Natural killer cell (primary cell): ENCODE results near the gene FBXO48. TPM values are rescaled to one million over a fixed set of nuclear protein-coding genes. Genes with fewer than 3 reads are reported as not detected.

Source experiments
- ATAC-seq, 3 donors: fragments of 150-1000 bp in 2 of 3; fragments of 200-7000 bp in 1 of 3; cut with Tn5 transposase; 1 replicate in 1 of 3; 2 replicates in 2 of 3; pipeline ENCODE4 v1.10.0; 2021; ENCODE audit warnings: mild to moderate bottlenecking in 2 of 3, moderate library complexity in 2 of 3
- DNase-seq, 2 donors: peaks; one replicate each; pipeline versions ENCODE4 v3.0.0 to v3.0.0-alpha.2; 2013 to 2021; ENCODE audit warnings: mixed read lengths in 1 of 2
- H3K27ac ChIP-seq: one replicate; pipeline ENCODE4 v1.5.1; 2013; ENCODE audit warnings: mild to moderate bottlenecking, low read length
- H3K27me3 ChIP-seq: one replicate; pipeline ENCODE4 v1.6.1; 2013; ENCODE audit warnings: low read length; ENCODE audit not compliant: control insufficient read depth, insufficient read depth
- H3K36me3 ChIP-seq: one replicate; pipeline ENCODE4 v1.6.1; 2013; ENCODE audit warnings: low read length; ENCODE audit not compliant: control insufficient read depth, insufficient read depth
- H3K4me1 ChIP-seq: one replicate; pipeline ENCODE4 v1.6.1; 2013; ENCODE audit warnings: low read length; ENCODE audit not compliant: control insufficient read depth, insufficient read depth
- H3K4me3 ChIP-seq: one replicate; pipeline ENCODE4 v1.5.1; 2013; ENCODE audit warnings: low read length
- H3K9me3 ChIP-seq: one replicate; pipeline ENCODE4 v1.6.1; 2013; ENCODE audit warnings: low read length; ENCODE audit not compliant: control insufficient read depth, insufficient read depth
- H3K27ac Mint-ChIP-seq, 2 donors: one replicate each; pipeline ENCODE4 v1.8.0; 2022; ENCODE audit warnings: mild to moderate bottlenecking in 2 of 2, mixed read lengths in 2 of 2, moderate library complexity in 1 of 2
- H3K27me3 Mint-ChIP-seq, 2 donors: one replicate each; pipeline ENCODE4 v1.8.0; 2022; ENCODE audit warnings: low read depth in 2 of 2, mixed read lengths in 2 of 2
- H3K36me3 Mint-ChIP-seq: one replicate; pipeline ENCODE4 v1.8.0; 2022; ENCODE audit warnings: mixed read lengths
- H3K4me1 Mint-ChIP-seq, 2 donors: one replicate each; pipeline ENCODE4 v1.8.0; 2022; ENCODE audit warnings: mixed read lengths in 2 of 2
- H3K4me3 Mint-ChIP-seq: one replicate; pipeline ENCODE4 v1.8.0; 2022; ENCODE audit warnings: mild to moderate bottlenecking, moderate library complexity, mixed read lengths
- H3K9me3 Mint-ChIP-seq, 2 donors: one replicate each; pipeline ENCODE4 v1.8.0; 2022; ENCODE audit warnings: mixed read lengths in 2 of 2
- WGBS: methylation state at CpG from one replicate; pipeline ENCODE4 v1.1.7; 2013; ENCODE audit warnings: missing lambda C conversion rate; ENCODE audit not compliant: insufficient coverage; 5-methylcytosine and 5-hydroxymethylcytosine counted together
- intact Hi-C: fragments of 100-400 bp; cut with micrococcal nuclease; formaldehyde crosslinking; loops from one replicate; pipeline ENCODE4 v1.14.2; 2022
- total RNA-seq, 4 donors: library from RNA; stranded (reverse); fragments of 120-200 nt in 1 of 4; gene quantifications; one replicate each; pipeline versions ENCODE4 v1.2.3 to v1.2.4, GENCODE V29; 2013 to 2022
- TF ChIP-seq, protein P1 (sequence below): fragments of 200-600 bp; IDR thresholded peaks from one replicate; pipeline ENCODE4 v1.8.0; 2022; ENCODE audit warnings: antibody characterized with exemption

The FBXO48 gene
- total RNA-seq, 3 donors from 2014 or later (not counting 1 experiment from before 2014, with no cell fraction given) = 0.96 to 1.3 (median 1.1) TPM

DNA sequence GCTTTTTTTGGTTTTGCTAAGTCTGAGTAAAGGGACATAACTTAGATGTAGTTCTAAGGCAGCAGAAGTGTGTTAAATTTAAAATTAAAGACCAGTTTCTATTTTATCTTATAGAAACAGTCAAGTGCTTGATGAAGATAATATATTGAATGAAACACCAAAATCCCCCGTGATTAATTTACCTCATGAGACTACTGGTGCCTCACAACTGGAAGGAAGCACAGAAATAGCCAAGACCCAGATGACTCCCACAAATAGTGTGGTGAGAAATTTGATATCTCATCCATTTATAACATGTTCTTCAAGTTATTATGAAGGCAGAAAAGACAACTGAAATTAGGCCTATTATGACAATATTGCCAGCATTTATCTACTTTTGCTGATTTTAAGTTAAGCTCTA is 45.9 kb upstream of the FBXO48 start:
- H3K9me3 ChIP-seq = no peaks in the 10 kb centered on the region
- WGBS = no CpG with 5 or more reads among the region's 1 CpG
- H3K4me1 ChIP-seq = no peaks in the 10 kb centered on the region
- H3K4me3 ChIP-seq = no peak overlapping the region
- H3K9me3 Mint-ChIP-seq = peaks cover 0 to 4% of the 10 kb centered on the region in 2 donors
- no peak for ATAC-seq
- intact Hi-C loops = loop anchor here (10.0 kb wide), 1 partner anchor 148 kb away; the partner anchor contains the start of gene PLEK
- H3K4me1 Mint-ChIP-seq = no peaks in the 10 kb centered on the region
- H3K4me3 Mint-ChIP-seq = no peak overlapping the region
- TF ChIP-seq, protein P1, sequence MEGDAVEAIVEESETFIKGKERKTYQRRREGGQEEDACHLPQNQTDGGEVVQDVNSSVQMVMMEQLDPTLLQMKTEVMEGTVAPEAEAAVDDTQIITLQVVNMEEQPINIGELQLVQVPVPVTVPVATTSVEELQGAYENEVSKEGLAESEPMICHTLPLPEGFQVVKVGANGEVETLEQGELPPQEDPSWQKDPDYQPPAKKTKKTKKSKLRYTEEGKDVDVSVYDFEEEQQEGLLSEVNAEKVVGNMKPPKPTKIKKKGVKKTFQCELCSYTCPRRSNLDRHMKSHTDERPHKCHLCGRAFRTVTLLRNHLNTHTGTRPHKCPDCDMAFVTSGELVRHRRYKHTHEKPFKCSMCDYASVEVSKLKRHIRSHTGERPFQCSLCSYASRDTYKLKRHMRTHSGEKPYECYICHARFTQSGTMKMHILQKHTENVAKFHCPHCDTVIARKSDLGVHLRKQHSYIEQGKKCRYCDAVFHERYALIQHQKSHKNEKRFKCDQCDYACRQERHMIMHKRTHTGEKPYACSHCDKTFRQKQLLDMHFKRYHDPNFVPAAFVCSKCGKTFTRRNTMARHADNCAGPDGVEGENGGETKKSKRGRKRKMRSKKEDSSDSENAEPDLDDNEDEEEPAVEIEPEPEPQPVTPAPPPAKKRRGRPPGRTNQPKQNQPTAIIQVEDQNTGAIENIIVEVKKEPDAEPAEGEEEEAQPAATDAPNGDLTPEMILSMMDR = no peak
- H3K27me3 ChIP-seq = no peaks in the 10 kb centered on the region
- no peak overlapping the region for H3K27ac Mint-ChIP-seq
- H3K36me3 ChIP-seq = no peaks in the 10 kb centered on the region
- no peak overlapping the region for H3K27ac ChIP-seq
- DNase-seq = no peak
- no peaks in the 10 kb centered on the region for H3K36me3 Mint-ChIP-seq
- H3K27me3 Mint-ChIP-seq = no peaks in the 10 kb centered on the region

DNA sequence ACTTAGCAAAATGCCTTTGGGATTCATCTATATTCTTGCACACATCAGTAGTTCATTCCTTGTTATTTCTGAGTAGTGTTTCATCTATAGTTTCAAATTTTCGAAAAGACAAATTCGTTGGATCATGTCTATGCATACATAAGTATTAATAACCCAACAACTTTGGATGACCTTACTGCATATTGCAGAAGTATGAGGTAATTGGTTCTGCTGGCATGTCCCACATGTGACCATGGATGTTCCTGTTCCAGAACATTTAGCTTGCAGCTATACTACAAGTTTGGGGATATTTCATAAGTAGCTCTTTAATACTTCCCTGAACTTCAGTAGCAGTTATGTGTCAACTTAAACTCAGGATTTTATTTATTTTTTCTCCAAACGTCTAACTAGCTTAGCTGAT is 45.2 kb upstream of the FBXO48 start:
- no peaks in the 10 kb centered on the region for H3K36me3 Mint-ChIP-seq
- H3K27me3 ChIP-seq = no peaks in the 10 kb centered on the region
- no peaks in the 10 kb centered on the region for H3K4me1 Mint-ChIP-seq
- H3K27me3 Mint-ChIP-seq = no peaks in the 10 kb centered on the region
- no peaks in the 10 kb centered on the region for H3K4me1 ChIP-seq
- no peak overlapping the region for H3K4me3 ChIP-seq
- H3K27ac Mint-ChIP-seq = no peak overlapping the region
- intact Hi-C loops = loop anchor here (10.0 kb wide), 1 partner anchor 148 kb away; the partner anchor contains the start of gene PLEK
- TF ChIP-seq, protein P1 = no peak
- 71% methylated on average over 1 of the region's 3 CpGs for WGBS
- ATAC-seq (no peak), DNase-seq (no peak)
- H3K27ac ChIP-seq = no peak overlapping the region
- no peaks in the 10 kb centered on the region for H3K9me3 ChIP-seq
- H3K9me3 Mint-ChIP-seq = peaks cover 0 to 4% of the 10 kb centered on the region in 2 donors
- no peak overlapping the region for H3K4me3 Mint-ChIP-seq
- H3K36me3 ChIP-seq = no peaks in the 10 kb centered on the region

DNA sequence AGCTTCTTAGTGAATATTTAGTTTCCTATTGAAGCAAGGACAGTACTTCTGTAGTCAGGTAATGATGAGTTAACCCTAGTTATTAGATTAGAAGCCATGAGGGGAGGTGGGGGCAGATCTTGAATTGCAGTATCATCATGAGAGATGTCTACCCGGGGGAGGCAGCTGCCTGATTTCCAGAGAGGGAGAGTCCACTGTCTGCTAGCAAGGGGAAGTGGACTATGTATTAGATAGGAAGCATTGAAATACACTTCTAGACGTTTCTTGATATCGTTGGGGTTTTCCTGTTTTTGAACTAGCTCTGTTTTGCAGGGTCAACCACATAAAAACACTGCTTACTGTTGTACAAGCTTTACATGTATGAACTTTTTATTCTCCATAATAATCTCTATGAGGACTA is 39.1 kb upstream of the FBXO48 start:
- no peak overlapping the region for H3K4me3 ChIP-seq
- no peaks in the 10 kb centered on the region for H3K9me3 Mint-ChIP-seq
- TF ChIP-seq, protein P1 = no peak
- no peak overlapping the region for H3K4me3 Mint-ChIP-seq
- peaks cover 0 to 6% of the 10 kb centered on the region in 2 donors for H3K27me3 Mint-ChIP-seq
- no peaks in the 10 kb centered on the region for H3K36me3 ChIP-seq
- intact Hi-C loops = no loop called here
- no peaks in the 10 kb centered on the region for H3K9me3 ChIP-seq
- peaks cover 0 to 10% of the 10 kb centered on the region in 2 donors for H3K4me1 Mint-ChIP-seq
- WGBS = 7% methylated on average over 3 of the region's 3 CpGs
- no peak overlapping the region for H3K27ac Mint-ChIP-seq
- H3K36me3 Mint-ChIP-seq = no peaks in the 10 kb centered on the region
- peak in 1 of 3 donors; percentile 38 for ATAC-seq
- H3K27ac ChIP-seq = no peak overlapping the region
- H3K4me1 ChIP-seq = no peaks in the 10 kb centered on the region
- no peaks in the 10 kb centered on the region for H3K27me3 ChIP-seq
- peak in 1 of 2 donors; percentile 25 for DNase-seq

DNA sequence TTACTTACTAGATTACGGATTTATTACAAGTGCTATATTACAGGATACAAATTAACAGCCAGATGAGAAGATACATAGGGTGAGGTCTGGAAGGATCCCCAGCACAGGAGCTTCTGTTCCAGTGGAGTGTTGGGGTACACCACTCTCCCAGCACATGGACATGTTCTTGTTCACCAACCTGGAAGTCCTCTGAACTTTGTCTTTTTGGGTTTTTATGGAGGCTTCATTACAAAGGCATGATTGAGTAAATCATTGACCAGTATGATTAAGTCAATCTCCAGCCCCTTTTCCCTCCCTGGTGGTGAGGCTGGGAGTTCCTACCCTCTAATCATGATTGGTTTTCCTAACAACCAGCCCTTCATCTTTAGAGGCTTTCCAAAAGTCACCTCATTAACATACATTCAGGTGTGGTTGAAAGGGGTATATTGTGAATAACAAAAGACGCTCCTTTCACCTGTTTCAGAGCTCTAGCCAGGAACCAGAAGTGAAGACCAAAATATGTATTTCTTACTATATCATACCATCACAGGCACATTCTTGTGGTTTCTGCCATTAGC is 38.6 kb upstream of the FBXO48 start:
- Histone ChIP-seq H3K4me3 (no peak overlapping the region), H3K27me3 (no peaks in the 10 kb centered on the region), H3K36me3 (no peaks in the 10 kb centered on the region), H3K27ac (no peak overlapping the region), H3K9me3 (no peaks in the 10 kb centered on the region), H3K4me1 (no peaks in the 10 kb centered on the region)
- Mint-ChIP-seq H3K4me3 (no peak overlapping the region), H3K36me3 (no peaks in the 10 kb centered on the region), H3K9me3 (no peaks in the 10 kb centered on the region), H3K4me1 (peaks cover 0 to 10% of the 10 kb centered on the region in 2 donors), H3K27me3 (peaks cover 3 to 11% of the 10 kb centered on the region in 2 donors), H3K27ac (no peak overlapping the region)
- intact Hi-C loops = no loop called here
- ATAC-seq = no peak
- TF ChIP-seq, protein P1 = no peak
- no peak for DNase-seq
- 100% methylated on average over 1 of the region's 2 CpGs for WGBS
